ENCODE results near the gene FOXO1. TPM values are rescaled to one million over a fixed set of nuclear protein-coding genes. Genes with fewer than 3 reads are reported as not detected.

Gene FOXO1
- total and polyA plus RNA-seq, 2 of the 13 experiments (the other 11 are each of a cell fraction or from before 2014, with no cell fraction given) = 8.1 to 13.1 TPM

DNA sequence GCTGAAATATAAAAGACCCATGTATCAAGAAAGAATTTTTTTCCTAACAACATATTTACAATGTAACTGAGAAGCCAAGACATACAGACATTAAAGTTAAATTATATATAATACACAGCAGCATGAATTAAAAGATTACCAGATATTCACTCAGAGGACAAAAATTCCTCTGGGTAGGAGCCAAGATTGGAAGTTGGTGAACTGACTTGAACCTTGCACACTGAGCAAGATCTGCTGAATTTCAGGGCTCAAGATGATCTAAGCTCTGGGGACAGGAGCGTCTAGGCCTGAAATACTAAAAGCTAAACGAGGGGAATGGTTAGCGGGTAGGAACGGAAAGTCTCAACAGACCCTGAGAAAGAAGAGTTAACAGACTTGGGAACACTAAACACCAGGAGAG is 8.5 kb downstream of the FOXO1 start:
- H2AFZ ChIP-seq (ENCODE audit: low read length) = no peak overlapping the region
- 92% methylated on average over 4 of the region's 4 CpGs for WGBS (ENCODE audit: low lambda C conversion rate)
- H3K4me2 ChIP-seq (ENCODE audit: low read depth, low read length) = no peak overlapping the region
- peaks cover 64% of the 10 kb centered on the region for H3K4me1 ChIP-seq (ENCODE audit: insufficient read depth, low read length)
- H3K9ac ChIP-seq (ENCODE audit: insufficient read depth, low read depth, low read length) = no peak overlapping the region
- H3K36me3 ChIP-seq (replicated peaks in 1 of 2; ENCODE audit: control insufficient read depth in 1 of 2, insufficient read depth in 2 of 2, low read length in 2 of 2) = no peaks in the 10 kb centered on the region; a peak in 1 of 5 replicates
- H3K9me3 ChIP-seq (ENCODE audit: low read length) = no peaks in the 10 kb centered on the region
- H3K79me2 ChIP-seq (ENCODE audit: insufficient read depth, low read length) = peaks cover 97% of the 10 kb centered on the region
- no peak overlapping the region for H3K27ac ChIP-seq (ENCODE audit: extremely low read length, insufficient read depth, low read length)
- no TSS peak for BruUV-seq (replicated peaks)
- FAIRE-seq = no peak
- H3K27me3 ChIP-seq (ENCODE audit: control insufficient read depth in 1 of 2, insufficient read depth in 2 of 2, low read length in 2 of 2) = no peaks in the 10 kb centered on the region; a peak in 1 of 5 replicates
- no peak for ATAC-seq
- no peak for DNase-seq (ENCODE audit: low spot score)
- peaks cover 82% of the 10 kb centered on the region for H4K20me1 ChIP-seq (ENCODE audit: insufficient read depth, low read length)
- intact Hi-C loops (cut with micrococcal nuclease; ENCODE audit: unreplicated experiment) (no loop called here), in situ Hi-C loops (cut with HindIII; ENCODE audit: extremely low pct_ligation_motif_present, low pct_unique_long_range_greater_than_20kb) (no loop called here)
- ChIA-PET POLR2A (no interaction called here), CTCF (ENCODE audit: low intra/inter-chr PET ratio, low total read pairs) (no interaction called here)
- no peak for TF ChIP-seq ZFP41 (CRISPR knock-in tag; IDR thresholded peaks at IDR 0.05; ENCODE audit: borderline replicate concordance)
- TF ChIP-seq SP140L (CRISPR knock-in tag; IDR thresholded peaks at IDR 0.05; ENCODE audit: borderline replicate concordance) = no peak
- TF ChIP-seq ZNF724P (CRISPR knock-in tag; IDR thresholded peaks at IDR 0.05; ENCODE audit: borderline replicate concordance) = no peak
- TF ChIP-seq, protein P1, sequence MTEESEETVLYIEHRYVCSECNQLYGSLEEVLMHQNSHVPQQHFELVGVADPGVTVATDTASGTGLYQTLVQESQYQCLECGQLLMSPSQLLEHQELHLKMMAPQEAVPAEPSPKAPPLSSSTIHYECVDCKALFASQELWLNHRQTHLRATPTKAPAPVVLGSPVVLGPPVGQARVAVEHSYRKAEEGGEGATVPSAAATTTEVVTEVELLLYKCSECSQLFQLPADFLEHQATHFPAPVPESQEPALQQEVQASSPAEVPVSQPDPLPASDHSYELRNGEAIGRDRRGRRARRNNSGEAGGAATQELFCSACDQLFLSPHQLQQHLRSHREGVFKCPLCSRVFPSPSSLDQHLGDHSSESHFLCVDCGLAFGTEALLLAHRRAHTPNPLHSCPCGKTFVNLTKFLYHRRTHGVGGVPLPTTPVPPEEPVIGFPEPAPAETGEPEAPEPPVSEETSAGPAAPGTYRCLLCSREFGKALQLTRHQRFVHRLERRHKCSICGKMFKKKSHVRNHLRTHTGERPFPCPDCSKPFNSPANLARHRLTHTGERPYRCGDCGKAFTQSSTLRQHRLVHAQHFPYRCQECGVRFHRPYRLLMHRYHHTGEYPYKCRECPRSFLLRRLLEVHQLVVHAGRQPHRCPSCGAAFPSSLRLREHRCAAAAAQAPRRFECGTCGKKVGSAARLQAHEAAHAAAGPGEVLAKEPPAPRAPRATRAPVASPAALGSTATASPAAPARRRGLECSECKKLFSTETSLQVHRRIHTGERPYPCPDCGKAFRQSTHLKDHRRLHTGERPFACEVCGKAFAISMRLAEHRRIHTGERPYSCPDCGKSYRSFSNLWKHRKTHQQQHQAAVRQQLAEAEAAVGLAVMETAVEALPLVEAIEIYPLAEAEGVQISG (CRISPR knock-in tag; IDR thresholded peaks at IDR 0.05) = no peak
- no peak for TF ChIP-seq TAF1 (CRISPR knock-in tag; IDR thresholded peaks at IDR 0.05)
- TF ChIP-seq ZBTB1 (CRISPR knock-in tag; IDR thresholded peaks at IDR 0.05; ENCODE audit: borderline replicate concordance) = no peak
- no peak for TF ChIP-seq TBL1XR1 (IDR thresholded peaks at IDR 0.05; ENCODE audit: borderline replicate concordance, low read length, partially characterized antibody)
- TF ChIP-seq KLF9 (CRISPR knock-in tag; IDR thresholded peaks at IDR 0.05; ENCODE audit: low read depth) = no peak
- no peak for TF ChIP-seq HNRNPLL (IDR thresholded peaks at IDR 0.05; ENCODE audit: low read depth, low read length, poor library complexity, severe bottlenecking)
- TF ChIP-seq CHCHD3 (CRISPR knock-in tag; IDR thresholded peaks at IDR 0.05) = no peak
- TF ChIP-seq SMARCC2 (IDR thresholded peaks at IDR 0.05) = no peak
- TF ChIP-seq, protein P2, sequence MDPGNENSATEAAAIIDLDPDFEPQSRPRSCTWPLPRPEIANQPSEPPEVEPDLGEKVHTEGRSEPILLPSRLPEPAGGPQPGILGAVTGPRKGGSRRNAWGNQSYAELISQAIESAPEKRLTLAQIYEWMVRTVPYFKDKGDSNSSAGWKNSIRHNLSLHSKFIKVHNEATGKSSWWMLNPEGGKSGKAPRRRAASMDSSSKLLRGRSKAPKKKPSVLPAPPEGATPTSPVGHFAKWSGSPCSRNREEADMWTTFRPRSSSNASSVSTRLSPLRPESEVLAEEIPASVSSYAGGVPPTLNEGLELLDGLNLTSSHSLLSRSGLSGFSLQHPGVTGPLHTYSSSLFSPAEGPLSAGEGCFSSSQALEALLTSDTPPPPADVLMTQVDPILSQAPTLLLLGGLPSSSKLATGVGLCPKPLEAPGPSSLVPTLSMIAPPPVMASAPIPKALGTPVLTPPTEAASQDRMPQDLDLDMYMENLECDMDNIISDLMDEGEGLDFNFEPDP (CRISPR knock-in tag; conservative IDR thresholded peaks at IDR 0.05) = no peak
- no peak for TF ChIP-seq TAF15 (IDR thresholded peaks at IDR 0.05; ENCODE audit: low read depth, low read length, poor library complexity, severe bottlenecking)
- TF ChIP-seq KDM5B (CRISPR knock-in tag; IDR thresholded peaks at IDR 0.05; ENCODE audit: borderline replicate concordance) = no peak
- TF ChIP-seq RXRB (CRISPR knock-in tag; IDR thresholded peaks at IDR 0.05; ENCODE audit: borderline replicate concordance) = no peak
- H3K4me3 ChIP-seq (replicated peaks in 1 of 3; ENCODE audit: insufficient read depth in 1 of 3, low read depth in 2 of 3, low read length in 3 of 3) = no peak overlapping the region
